HG03342 (cell line): ENCODE data around the gene PDXK.

Experiments
- ATAC-seq: cut with Tn5 transposase; IDR thresholded peaks from one replicate; pipeline ENCODE4 v1.9.1; 2021; ENCODE audit warnings: mild to moderate bottlenecking, moderate library complexity; ENCODE audit not compliant: unreplicated experiment

PDXK gene

GRCh38 chr21:43761886-43762285 lies 43.0 kb downstream of the PDXK start:
- ATAC-seq, result no peak

GRCh38 chr21:43762303-43763128 lies 43.6 kb downstream of the PDXK start:
- no peak for ATAC-seq

- no peak for ATAC-seq
Observed at GRCh38 chr21:43763901-43764523, 45.1 kb downstream of the PDXK start.

- no peak for ATAC-seq
Observed at GRCh38 chr21:43764576-43765495, 45.9 kb downstream of the PDXK start.

GRCh38 chr21:43766734-43767497 lies 48.0 kb downstream of the PDXK start:
- no peak for ATAC-seq

- ATAC-seq, result no peak
Observed at GRCh38 chr21:43767498-43767983, 48.6 kb downstream of the PDXK start.

- no peak for ATAC-seq
Observed at GRCh38 chr21:43767984-43768867, 49.3 kb downstream of the PDXK start.

GRCh38 chr21:43768868-43769167 lies 49.9 kb downstream of the PDXK start:
- no peak for ATAC-seq

GRCh38 chr21:43769325-43769958 lies 50.5 kb downstream of the PDXK start:
- no peak for ATAC-seq

- no peak for ATAC-seq
Observed at GRCh38 chr21:43770066-43770655, 51.2 kb downstream of the PDXK start.

- no peak for ATAC-seq
Observed at GRCh38 chr21:43771199-43771675, 52.3 kb downstream of the PDXK start.

GRCh38 chr21:43771698-43772424 lies 52.9 kb downstream of the PDXK start:
- ATAC-seq, result no peak

GRCh38 chr21:43772425-43772821 lies 53.5 kb downstream of the PDXK start:
- ATAC-seq, result no peak

GRCh38 chr21:43774163-43774562 lies 55.2 kb downstream of the PDXK start:
- no peak for ATAC-seq

- no peak for ATAC-seq
Observed at GRCh38 chr21:43775190-43775589, 56.3 kb downstream of the PDXK start.

- peak; percentile 67 for ATAC-seq
Observed at GRCh38 chr21:43775795-43776430, 57.0 kb downstream of the PDXK start, which contains the start of gene CSTB. Gene CSTB (minus strand): TSS chr21:43776308. CDS start chr21:43776269, 39 bp downstream.

GRCh38 chr21:43777953-43778352 lies 59.0 kb downstream of the PDXK start:
- ATAC-seq, result no peak
